WI38 (cell line): ENCODE results near the gene C1RL.
A peak's percentile ranks its signal among the peaks of the same experiment; 100 is the strongest.

Experiments used
- H3K4me3 ChIP-seq: 2 replicates; pipeline ENCODE4 v1.5.1; 2011; ENCODE audit warnings: low read depth, mild to moderate bottlenecking, control low read depth, low read length
- CTCF ChIP-seq: IDR thresholded peaks from 2 replicates; pipeline ENCODE4 v1.5.1; 2012; ENCODE audit warnings: low read depth, mild to moderate bottlenecking, control low read depth, low read length

Gene C1RL

GRCh38 chr12:7129287-7129871 is 20.4 kb upstream of the C1RL start:
- no peak for TF ChIP-seq CTCF
- H3K4me3 ChIP-seq = peak overlapping the region; percentile 65

DNA sequence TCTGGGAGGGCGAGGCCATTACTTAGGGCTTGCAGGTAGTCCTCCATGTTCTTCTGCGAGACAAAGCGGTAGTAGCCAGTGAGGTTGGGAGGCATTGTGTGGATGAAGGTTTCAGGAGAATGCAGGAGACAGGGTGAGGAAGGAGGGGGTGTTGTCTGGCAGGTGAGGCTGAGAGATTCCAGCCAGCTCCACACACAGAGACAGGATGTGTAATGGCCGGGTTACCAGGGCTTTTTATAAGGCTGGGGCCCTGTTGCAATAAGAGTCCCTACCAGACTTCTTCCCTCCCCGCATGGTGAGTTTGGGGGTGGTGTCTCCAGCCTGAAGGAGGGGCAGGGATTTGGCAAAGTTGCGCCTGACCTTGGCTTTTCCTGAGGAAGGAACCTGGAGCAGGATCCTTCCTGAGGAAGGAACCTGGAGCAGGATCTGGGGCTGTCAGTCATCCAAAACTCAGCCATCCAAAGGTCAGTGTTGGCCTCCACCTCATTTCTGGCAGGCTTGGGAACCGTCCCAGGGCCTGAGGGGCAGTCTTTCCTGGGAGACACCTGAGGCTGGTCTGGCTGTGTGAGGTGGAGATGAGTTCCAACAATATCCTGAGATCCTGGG is 19.8 kb upstream of the C1RL start, which contains the start of gene RBP5:
RBP5 (minus strand) TSS at position 209 of the 606 bp plus-strand sequence; CDS start at position 95, 114 bp downstream.
- TF ChIP-seq CTCF = no peak

DNA sequence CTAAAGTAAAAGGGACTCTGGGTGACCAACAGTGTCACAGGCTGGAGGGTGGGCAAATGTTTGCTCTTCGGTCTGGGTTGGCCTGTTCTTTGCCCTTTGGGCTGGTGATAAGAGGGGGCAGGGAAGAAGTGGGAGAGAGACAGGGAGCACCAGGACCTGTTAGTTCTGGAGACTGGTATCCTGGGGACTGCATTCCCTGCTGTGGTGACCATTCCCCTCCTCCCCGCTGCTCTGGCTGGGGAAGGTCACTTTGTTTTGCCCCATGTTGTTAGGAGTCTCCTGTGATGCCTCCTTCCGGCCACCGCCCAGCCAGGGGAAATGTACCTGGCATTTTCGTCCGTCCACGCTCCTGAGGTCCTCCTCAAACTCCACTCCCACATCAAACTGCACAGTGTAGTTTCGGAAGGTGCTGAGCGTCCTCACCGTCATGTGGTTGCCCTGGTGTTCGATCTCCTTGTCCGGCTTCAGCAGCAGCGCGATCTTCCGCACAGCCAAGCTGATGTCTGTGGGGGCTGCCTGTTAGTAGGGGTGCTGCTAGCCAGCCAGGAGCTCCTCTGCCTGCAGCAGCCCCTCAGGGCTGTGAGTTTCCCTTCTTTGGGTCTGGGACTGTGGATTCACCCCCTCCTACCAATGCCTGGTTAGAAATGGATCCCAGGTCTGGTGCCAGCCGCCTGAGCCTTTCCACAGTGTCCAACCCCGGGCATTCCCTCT is 19.1 kb upstream of the C1RL start:
- H3K4me3 ChIP-seq = no peak overlapping the region
- TF ChIP-seq CTCF = no peak

More for the DNA sequence above, 19.8 kb upstream of the C1RL start, which contains the start of gene RBP5:
- peak within 1 kb of the TSS; percentile 65 for H3K4me3 ChIP-seq

DNA sequence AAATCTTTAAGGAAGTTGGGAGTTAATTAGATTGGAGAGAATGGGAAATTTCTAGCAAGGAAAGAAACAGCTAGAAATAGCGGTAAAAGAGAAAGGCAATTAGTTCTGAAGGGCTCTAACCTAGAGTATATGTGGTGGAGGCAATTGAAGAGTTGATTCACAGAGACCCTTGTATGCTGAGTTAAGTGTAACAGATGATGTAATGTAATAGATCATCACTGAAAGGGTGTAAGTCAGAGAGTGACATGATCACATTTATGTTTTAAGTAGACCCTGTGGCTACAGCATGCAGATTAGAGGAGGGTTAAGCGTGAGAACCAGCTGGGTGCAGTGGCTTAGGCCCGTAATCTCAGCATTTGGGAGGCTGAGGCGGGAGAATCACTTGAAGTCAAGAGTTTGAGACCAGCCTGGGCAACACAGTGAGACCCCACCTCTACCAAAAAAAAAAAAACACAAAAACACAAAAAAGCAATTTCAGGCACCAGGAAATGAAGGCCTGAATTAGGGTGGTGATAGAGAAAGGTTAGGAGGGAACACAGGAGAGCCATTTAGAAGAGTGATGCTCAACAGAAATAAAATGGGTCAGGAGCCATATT is 16.7 kb upstream of the C1RL start:
- no peak overlapping the region for H3K4me3 ChIP-seq
- no peak for TF ChIP-seq CTCF

GRCh38 chr12:7123806-7124522 is 14.9 kb upstream of the C1RL start:
- no peak for TF ChIP-seq CTCF
- H3K4me3 ChIP-seq = no peak overlapping the region

DNA sequence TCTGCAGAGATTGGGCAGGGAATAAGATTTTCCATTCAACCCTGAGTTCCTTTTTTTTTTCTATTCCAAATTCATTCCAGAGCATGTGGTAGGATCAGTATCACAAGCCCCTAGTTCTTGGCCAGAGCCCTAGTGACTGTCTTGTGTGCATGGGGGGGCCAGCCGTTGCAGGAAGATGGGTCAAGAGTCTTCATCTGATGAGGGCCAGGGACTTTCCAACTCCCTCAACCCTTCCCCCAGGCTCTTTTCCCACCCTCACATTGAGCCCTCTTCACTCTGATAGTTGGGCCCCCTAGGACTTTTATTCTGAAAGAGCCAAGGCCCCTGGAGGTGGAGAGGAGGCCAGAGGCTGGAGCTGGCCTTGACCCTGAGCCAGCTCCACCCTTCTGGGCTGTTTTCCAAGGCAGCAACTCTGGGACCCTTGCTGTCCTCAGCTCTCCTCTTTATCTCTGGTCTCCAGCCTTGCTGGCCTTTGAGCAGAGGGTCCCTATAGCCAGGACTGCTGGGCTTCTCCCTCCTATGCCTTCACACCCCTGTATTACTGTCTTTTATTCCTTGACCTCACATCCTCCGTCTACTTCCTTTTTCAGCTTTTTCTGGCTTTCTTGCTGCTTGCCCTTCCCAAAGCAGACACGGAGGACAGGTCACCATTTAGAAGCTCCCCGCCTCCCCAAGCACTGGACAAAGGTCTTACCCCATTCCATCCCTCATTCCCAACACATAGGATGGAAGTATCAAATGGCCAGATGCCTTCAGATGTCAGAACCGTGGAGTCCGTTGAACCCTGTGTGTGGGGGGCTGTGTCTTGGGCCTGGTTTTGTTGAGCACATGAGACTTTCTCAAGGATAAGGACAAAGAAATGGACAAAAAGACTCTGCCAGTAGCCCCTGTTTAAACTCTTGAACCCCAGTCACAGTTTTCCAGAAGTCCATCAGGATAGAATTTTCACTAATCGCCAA is 14.1 kb upstream of the C1RL start:
- no peak for TF ChIP-seq CTCF
- no peak overlapping the region for H3K4me3 ChIP-seq
